ENCODE measurements around the gene MYL2. TPM values are rescaled to one million over a fixed set of nuclear protein-coding genes. Genes with fewer than 3 reads are reported as not detected.

Gene MYL2
- polyA plus RNA-seq (2012; ENCODE audit: insufficient read length, low read depth) = not detected

GRCh38 chr12:110920324-110920910, at the start of gene MYL2:
MYL2 (minus strand) TSS chr12:110920579; CDS start chr12:110920529, 50 bp downstream.
- TF ChIP-seq TAF1 (IDR thresholded peaks at IDR 0.05; ENCODE audit: borderline replicate concordance, insufficient read depth, low read length) = no peak
- TF ChIP-seq SIN3A (IDR thresholded peaks at IDR 0.05; ENCODE audit: borderline replicate concordance, insufficient read depth, low read length) = no peak
- TF ChIP-seq POLR2AphosphoS5 (IDR thresholded peaks at IDR 0.05; ENCODE audit: low read depth, low read length) = no peak

GRCh38 chr12:110966081-110966760, 45.8 kb upstream of the MYL2 start:
- TF ChIP-seq POLR2AphosphoS5 (IDR thresholded peaks at IDR 0.05; ENCODE audit: low read depth, low read length) (no peak), REST (IDR thresholded peaks at IDR 0.05; ENCODE audit: insufficient read depth in 1 of 2, low read depth in 2 of 2, low read length in 2 of 2) (no peak), FOXP2 (optimal IDR thresholded peaks at IDR 0.05; ENCODE audit: borderline replicate concordance, extremely low read depth, extremely low read length, insufficient read depth) (no peak), TAF1 (IDR thresholded peaks at IDR 0.05; ENCODE audit: borderline replicate concordance, insufficient read depth, low read length) (no peak), SIN3A (IDR thresholded peaks at IDR 0.05; ENCODE audit: borderline replicate concordance, insufficient read depth, low read length) (no peak)

GRCh38 chr12:110965574-110965973, 45.2 kb upstream of the MYL2 start:
- TF ChIP-seq FOXP2 (optimal IDR thresholded peaks at IDR 0.05; ENCODE audit: borderline replicate concordance, extremely low read depth, extremely low read length, insufficient read depth) (no peak), REST (IDR thresholded peaks at IDR 0.05; ENCODE audit: insufficient read depth in 1 of 2, low read depth in 2 of 2, low read length in 2 of 2) (no peak), POLR2AphosphoS5 (IDR thresholded peaks at IDR 0.05; ENCODE audit: low read depth, low read length) (no peak), TAF1 (IDR thresholded peaks at IDR 0.05; ENCODE audit: borderline replicate concordance, insufficient read depth, low read length) (no peak), SIN3A (IDR thresholded peaks at IDR 0.05; ENCODE audit: borderline replicate concordance, insufficient read depth, low read length) (no peak)

- no peak for TF ChIP-seq POLR2AphosphoS5 (IDR thresholded peaks at IDR 0.05; ENCODE audit: low read depth, low read length)
- no peak for TF ChIP-seq FOXP2 (optimal IDR thresholded peaks at IDR 0.05; ENCODE audit: borderline replicate concordance, extremely low read depth, extremely low read length, insufficient read depth)
- no peak for TF ChIP-seq SIN3A (IDR thresholded peaks at IDR 0.05; ENCODE audit: borderline replicate concordance, insufficient read depth, low read length)
- TF ChIP-seq TAF1 (IDR thresholded peaks at IDR 0.05; ENCODE audit: borderline replicate concordance, insufficient read depth, low read length) = no peak
- no peak for TF ChIP-seq REST (IDR thresholded peaks at IDR 0.05; ENCODE audit: insufficient read depth in 1 of 2, low read depth in 2 of 2, low read length in 2 of 2)
Observed at GRCh38 chr12:110960795-110961194, 40.4 kb upstream of the MYL2 start.

GRCh38 chr12:110957652-110958051, 37.3 kb upstream of the MYL2 start:
- TF ChIP-seq FOXP2 (optimal IDR thresholded peaks at IDR 0.05; ENCODE audit: borderline replicate concordance, extremely low read depth, extremely low read length, insufficient read depth) (no peak), POLR2AphosphoS5 (IDR thresholded peaks at IDR 0.05; ENCODE audit: low read depth, low read length) (no peak), REST (IDR thresholded peaks at IDR 0.05; ENCODE audit: insufficient read depth in 1 of 2, low read depth in 2 of 2, low read length in 2 of 2) (no peak), SIN3A (IDR thresholded peaks at IDR 0.05; ENCODE audit: borderline replicate concordance, insufficient read depth, low read length) (no peak), TAF1 (IDR thresholded peaks at IDR 0.05; ENCODE audit: borderline replicate concordance, insufficient read depth, low read length) (no peak)

All from PFSK-1 (cell line).